KMS-11 (cell line): ENCODE measurements around the gene OLFM3.

Experiments used
- H2AFZ ChIP-seq: fragments of 200-600 bp; sonication (generic); 2 replicates; pipeline ENCODE4 v1.6.1; 2016; ENCODE audit warnings: antibody characterized with exemption, mixed run types, low read depth
- H3K27ac ChIP-seq: fragments of 200-600 bp; sonication (generic); 2 replicates; pipeline ENCODE4 v1.6.1; 2016; ENCODE audit warnings: mild to moderate bottlenecking, mixed run types
- H3K27me3 ChIP-seq: fragments of 200-600 bp; sonication (generic); 2 replicates; pipeline ENCODE4 v1.6.1; 2017; ENCODE audit warnings: mild to moderate bottlenecking, low read depth, mixed run types, moderate library complexity; ENCODE audit not compliant: insufficient read depth
- H3K36me3 ChIP-seq: fragments of 200-600 bp; sonication (generic); 2 replicates; pipeline ENCODE4 v1.6.1; 2017; ENCODE audit warnings: mild to moderate bottlenecking, mixed run types; ENCODE audit not compliant: insufficient read depth
- H3K4me1 ChIP-seq: fragments of 200-600 bp; sonication (generic); 2 replicates; pipeline ENCODE4 v1.6.1; 2016; ENCODE audit warnings: mild to moderate bottlenecking, low read depth, mixed run types; ENCODE audit not compliant: poor library complexity, severe bottlenecking
- H3K4me2 ChIP-seq: fragments of 200-600 bp; sonication (generic); 2 replicates; pipeline ENCODE4 v1.7.0; 2016; ENCODE audit warnings: mild to moderate bottlenecking, mixed run types
- H3K4me3 ChIP-seq: fragments of 200-600 bp; sonication (generic); IDR thresholded peaks from 2 replicates; pipeline ENCODE4 v1.6.1; 2017; ENCODE audit warnings: low read depth, low read length, mixed read lengths; ENCODE audit not compliant: insufficient read depth
- H3K79me2 ChIP-seq: fragments of 200-600 bp; sonication (generic); 2 replicates; pipeline ENCODE4 v1.6.1; 2016; ENCODE audit warnings: low read depth, mixed run types; ENCODE audit not compliant: insufficient read depth
- H3K9ac ChIP-seq: fragments of 200-600 bp; sonication (generic); 2 replicates; pipeline ENCODE4 v1.6.1; 2016; ENCODE audit warnings: mild to moderate bottlenecking, mixed run types
- H4K20me1 ChIP-seq: fragments of 200-600 bp; sonication (generic); 2 replicates; pipeline ENCODE4 v1.6.1; 2016; ENCODE audit warnings: mild to moderate bottlenecking, mixed run types; ENCODE audit not compliant: insufficient read depth
- TF ChIP-seq, protein P1 (sequence below): fragments of 200-600 bp; sonication (generic); conservative IDR thresholded peaks from 2 replicates; pipeline ENCODE4 v1.6.1; 2017; ENCODE audit warnings: low read depth, mild to moderate bottlenecking, antibody characterized with exemption, low read length, moderate library complexity, mixed read lengths

OLFM3 gene

DNA sequence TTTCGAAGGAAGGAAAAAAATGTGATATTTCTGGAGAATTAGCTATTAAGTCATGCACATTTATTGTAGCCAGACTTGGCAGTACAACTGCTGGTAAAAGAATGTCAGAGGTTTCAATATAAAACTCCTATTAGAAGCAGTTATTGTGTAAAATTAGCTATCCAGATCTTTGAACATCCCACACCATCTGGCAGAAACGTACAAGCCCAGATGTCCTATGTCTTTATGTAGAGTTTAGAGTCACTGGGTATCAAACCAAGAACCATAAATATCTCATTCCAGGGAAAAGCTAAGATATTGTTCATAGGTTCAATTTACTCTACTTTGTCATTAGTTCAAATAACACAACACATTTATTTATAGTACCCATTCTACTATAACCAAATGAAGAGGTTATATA lies 31.4 kb downstream of the OLFM3 start:
- H2AFZ ChIP-seq: no peak overlapping the region
- no peak overlapping the region for H3K4me3 ChIP-seq
- no peak overlapping the region for H3K9ac ChIP-seq
- TF ChIP-seq, protein P1, sequence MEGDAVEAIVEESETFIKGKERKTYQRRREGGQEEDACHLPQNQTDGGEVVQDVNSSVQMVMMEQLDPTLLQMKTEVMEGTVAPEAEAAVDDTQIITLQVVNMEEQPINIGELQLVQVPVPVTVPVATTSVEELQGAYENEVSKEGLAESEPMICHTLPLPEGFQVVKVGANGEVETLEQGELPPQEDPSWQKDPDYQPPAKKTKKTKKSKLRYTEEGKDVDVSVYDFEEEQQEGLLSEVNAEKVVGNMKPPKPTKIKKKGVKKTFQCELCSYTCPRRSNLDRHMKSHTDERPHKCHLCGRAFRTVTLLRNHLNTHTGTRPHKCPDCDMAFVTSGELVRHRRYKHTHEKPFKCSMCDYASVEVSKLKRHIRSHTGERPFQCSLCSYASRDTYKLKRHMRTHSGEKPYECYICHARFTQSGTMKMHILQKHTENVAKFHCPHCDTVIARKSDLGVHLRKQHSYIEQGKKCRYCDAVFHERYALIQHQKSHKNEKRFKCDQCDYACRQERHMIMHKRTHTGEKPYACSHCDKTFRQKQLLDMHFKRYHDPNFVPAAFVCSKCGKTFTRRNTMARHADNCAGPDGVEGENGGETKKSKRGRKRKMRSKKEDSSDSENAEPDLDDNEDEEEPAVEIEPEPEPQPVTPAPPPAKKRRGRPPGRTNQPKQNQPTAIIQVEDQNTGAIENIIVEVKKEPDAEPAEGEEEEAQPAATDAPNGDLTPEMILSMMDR: no peak
- H3K36me3 ChIP-seq: no peaks in the 10 kb centered on the region
- no peaks in the 10 kb centered on the region for H3K27me3 ChIP-seq
- no peak overlapping the region for H3K27ac ChIP-seq
- H3K4me1 ChIP-seq: no peaks in the 10 kb centered on the region
- H3K79me2 ChIP-seq: no peaks in the 10 kb centered on the region
- H4K20me1 ChIP-seq: no peaks in the 10 kb centered on the region
- H3K4me2 ChIP-seq: no peak overlapping the region

DNA sequence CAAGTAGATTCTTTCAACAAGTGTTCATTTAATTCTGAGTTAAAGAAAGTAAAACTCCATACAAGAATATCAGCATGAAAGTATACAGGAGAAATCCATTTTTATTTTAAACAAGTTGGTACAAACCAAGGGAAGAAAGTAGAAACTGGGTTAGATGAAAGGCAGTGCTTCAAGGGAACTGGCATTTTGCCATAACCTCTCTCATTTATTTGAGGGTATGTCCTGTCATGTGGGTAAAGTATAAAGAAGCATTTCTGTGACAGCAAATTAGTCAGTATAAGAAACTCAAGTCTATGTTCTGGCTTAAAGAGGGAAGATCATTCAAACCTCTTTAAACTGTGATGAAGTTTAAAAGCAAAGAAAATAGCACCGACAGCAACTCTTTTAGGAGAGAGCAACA lies 32.0 kb downstream of the OLFM3 start:
- H2AFZ ChIP-seq: no peak overlapping the region
- no peak overlapping the region for H3K4me2 ChIP-seq
- no peaks in the 10 kb centered on the region for H4K20me1 ChIP-seq
- H3K4me1 ChIP-seq: no peaks in the 10 kb centered on the region
- H3K4me3 ChIP-seq: no peak overlapping the region
- TF ChIP-seq, protein P1: no peak
- H3K27me3 ChIP-seq: no peaks in the 10 kb centered on the region
- no peak overlapping the region for H3K9ac ChIP-seq
- no peak overlapping the region for H3K27ac ChIP-seq
- no peaks in the 10 kb centered on the region for H3K36me3 ChIP-seq
- H3K79me2 ChIP-seq: no peaks in the 10 kb centered on the region

DNA sequence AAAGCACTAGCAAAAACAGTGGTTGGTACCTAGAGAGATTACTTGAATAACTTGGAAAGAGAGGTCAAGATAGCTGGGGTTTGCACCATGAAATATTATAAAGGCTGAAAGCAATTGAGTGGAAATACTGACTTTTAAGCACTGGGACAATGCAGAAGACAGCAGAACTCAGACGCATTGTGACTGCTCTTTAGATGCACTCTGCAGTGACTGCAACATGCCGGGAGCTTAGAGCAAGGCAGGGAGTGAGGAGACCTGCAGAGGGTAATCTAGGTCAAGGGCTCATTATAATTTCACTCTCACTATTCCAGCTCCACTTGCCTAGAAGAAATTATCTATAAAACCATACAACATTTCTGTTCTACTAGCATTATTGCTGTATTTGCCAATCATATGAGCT lies 36.6 kb downstream of the OLFM3 start:
- no peak overlapping the region for H3K9ac ChIP-seq
- H3K27ac ChIP-seq: no peak overlapping the region
- H3K4me3 ChIP-seq: no peak overlapping the region
- no peaks in the 10 kb centered on the region for H3K79me2 ChIP-seq
- no peaks in the 10 kb centered on the region for H3K4me1 ChIP-seq
- TF ChIP-seq, protein P1: no peak
- no peaks in the 10 kb centered on the region for H3K27me3 ChIP-seq
- H3K36me3 ChIP-seq: no peaks in the 10 kb centered on the region
- H4K20me1 ChIP-seq: no peaks in the 10 kb centered on the region
- H2AFZ ChIP-seq: no peak overlapping the region
- no peak overlapping the region for H3K4me2 ChIP-seq

DNA sequence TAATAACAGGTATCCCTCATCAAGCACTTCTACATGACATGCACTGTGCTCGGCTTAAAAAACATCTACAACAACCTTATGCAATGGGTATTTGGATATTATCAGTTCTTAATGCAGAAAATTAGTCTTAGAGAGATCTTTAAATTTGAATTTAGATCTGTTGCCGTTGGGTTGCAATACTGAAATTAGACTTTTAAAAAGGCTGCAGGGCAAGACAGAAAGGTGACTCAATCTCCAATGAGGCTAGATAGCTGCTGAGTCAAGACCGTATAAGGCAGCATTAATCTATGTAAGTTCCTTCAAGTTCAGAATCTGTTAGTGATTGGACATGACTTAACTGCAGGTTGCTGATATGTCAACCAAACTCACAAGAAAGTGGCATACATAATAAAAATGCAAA lies 37.3 kb downstream of the OLFM3 start:
- Histone ChIP-seq H2AFZ (no peak overlapping the region), H3K27ac (no peak overlapping the region), H3K9ac (no peak overlapping the region), H3K4me3 (no peak overlapping the region), H3K79me2 (no peaks in the 10 kb centered on the region), H3K36me3 (no peaks in the 10 kb centered on the region), H3K4me1 (no peaks in the 10 kb centered on the region), H3K27me3 (no peaks in the 10 kb centered on the region), H4K20me1 (no peaks in the 10 kb centered on the region), H3K4me2 (no peak overlapping the region)
- TF ChIP-seq, protein P1: no peak

DNA sequence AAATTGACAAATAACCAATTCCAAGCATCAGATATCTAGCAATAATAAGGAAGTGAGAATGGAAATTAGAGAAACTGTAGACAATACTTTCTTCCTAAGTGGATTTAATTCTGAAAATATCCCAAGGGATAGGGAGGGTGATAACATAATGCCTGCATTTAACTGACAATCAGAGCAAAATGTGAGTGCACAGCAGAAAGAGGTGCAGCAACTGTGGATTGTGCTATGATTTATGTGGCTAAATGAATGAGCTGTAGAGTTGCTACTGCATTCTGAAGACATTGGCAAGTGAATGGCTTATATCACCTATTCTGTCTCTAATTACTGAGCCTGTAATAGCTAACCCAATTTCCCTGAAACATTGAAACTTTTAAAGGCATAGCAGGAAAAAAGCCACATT lies 39.0 kb downstream of the OLFM3 start:
- no peaks in the 10 kb centered on the region for H3K27me3 ChIP-seq
- no peak overlapping the region for H3K4me2 ChIP-seq
- TF ChIP-seq, protein P1: no peak

More for the DNA sequence above, 39.0 kb downstream of the OLFM3 start:
- Histone ChIP-seq H3K4me1 (no peaks in the 10 kb centered on the region), H3K79me2 (no peaks in the 10 kb centered on the region), H3K4me3 (no peak overlapping the region), H3K36me3 (no peaks in the 10 kb centered on the region), H4K20me1 (no peaks in the 10 kb centered on the region), H3K27ac (no peak overlapping the region), H2AFZ (no peak overlapping the region), H3K9ac (no peak overlapping the region)
